ENCODE data around the gene PTPN22. TPM values are rescaled to one million over a fixed set of nuclear protein-coding genes. Genes with fewer than 3 reads are reported as not detected.

Gene PTPN22
- total RNA-seq, 2 experiments from 2014 or later, result 62.8 to 74.6 TPM

Other genes with a start within 250 kb of the PTPN22 start
- 10 to 100 TPM; 17.0 to 18.7 TPM for gene PHTF1, start 112.2 kb downstream of the PTPN22 start, total RNA-seq
- gene RSBN1, start 59.2 kb downstream of the PTPN22 start, total RNA-seq, result 10 to 100 TPM; 30.8 to 31.7 TPM
- gene BCL2L15, start 15.9 kb upstream of the PTPN22 start, total RNA-seq, result 1 to 10 TPM in 1 of 2 experiments, under 1 TPM in 1; 0.98 to 1.1 TPM
- gene AP4B1, start 33.1 kb upstream of the PTPN22 start, total RNA-seq, result 10 to 100 TPM; 39.4 to 41.9 TPM
- 10 to 100 TPM; 16.2 to 19.4 TPM for gene DCLRE1B, start 33.6 kb upstream of the PTPN22 start, total RNA-seq
- gene HIPK1, start 57.6 kb upstream of the PTPN22 start, total RNA-seq, result 100 to 1,000 TPM in 1 of 2 experiments, 10 to 100 TPM in 1; 88.5 to 106 TPM
- under 1 TPM; 0.71 to 0.94 TPM for gene OLFML3, start 107.8 kb upstream of the PTPN22 start, total RNA-seq

Data from activated CD4-positive, alpha-beta T cell treated with anti-CD3 and anti-CD28 coated beads, Interleukin-2, amount 10 ng/mL, durations not matched to agents 7 days and 5 days (primary cell).